HG03175 (cell line): ENCODE measurements around the gene PSEN1.
"Not testable (repeated sequence)": the region's sequence is repeated elsewhere in the genome, so short reads cannot be mapped to it uniquely, and the experiment has no call there.

Experiments used
- ATAC-seq: cut with Tn5 transposase; IDR thresholded peaks from one replicate; pipeline ENCODE4 v1.9.1; 2021; ENCODE audit warnings: mild to moderate bottlenecking, moderate library complexity; ENCODE audit not compliant: unreplicated experiment

PSEN1 gene

DNA sequence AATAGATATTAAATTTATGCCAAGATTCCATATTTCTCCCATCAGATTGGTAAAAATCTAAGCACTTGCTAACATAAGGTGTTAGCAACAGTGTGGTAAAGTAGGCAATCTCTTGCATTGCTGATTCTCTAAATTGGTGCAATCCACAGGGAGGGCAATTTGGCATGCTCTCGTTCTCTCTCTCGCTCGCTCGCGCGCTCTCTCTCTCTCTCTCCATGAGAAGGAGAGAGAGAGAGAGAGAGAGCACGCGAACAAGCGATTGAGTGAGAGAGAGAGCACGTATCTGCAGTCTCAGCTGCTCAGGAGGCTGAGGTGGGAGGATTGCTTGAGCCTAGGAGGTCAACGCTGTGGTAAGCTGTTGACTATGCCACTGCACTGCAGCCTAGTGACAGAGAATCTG is 25.9 kb downstream of the PSEN1 start:
- no peak for ATAC-seq

DNA sequence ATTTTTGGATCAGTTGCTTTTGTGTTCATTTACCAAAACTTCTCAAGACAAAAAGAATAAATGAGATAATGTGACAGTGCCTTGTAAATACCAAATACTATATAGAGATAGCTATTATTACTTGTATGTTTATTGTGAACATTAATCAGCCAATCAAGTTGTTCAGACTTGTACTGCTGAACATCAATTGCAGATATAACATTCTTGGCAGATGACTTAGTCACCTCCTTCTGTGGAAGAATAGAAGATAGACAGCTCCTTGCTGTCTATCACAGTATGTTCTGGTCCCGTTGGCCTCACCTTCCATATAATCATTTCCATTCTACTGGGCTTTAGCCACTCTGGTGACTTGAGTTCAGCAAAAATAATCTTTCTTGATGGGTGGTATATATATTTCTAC is 30.1 kb downstream of the PSEN1 start:
- ATAC-seq, result no peak

DNA sequence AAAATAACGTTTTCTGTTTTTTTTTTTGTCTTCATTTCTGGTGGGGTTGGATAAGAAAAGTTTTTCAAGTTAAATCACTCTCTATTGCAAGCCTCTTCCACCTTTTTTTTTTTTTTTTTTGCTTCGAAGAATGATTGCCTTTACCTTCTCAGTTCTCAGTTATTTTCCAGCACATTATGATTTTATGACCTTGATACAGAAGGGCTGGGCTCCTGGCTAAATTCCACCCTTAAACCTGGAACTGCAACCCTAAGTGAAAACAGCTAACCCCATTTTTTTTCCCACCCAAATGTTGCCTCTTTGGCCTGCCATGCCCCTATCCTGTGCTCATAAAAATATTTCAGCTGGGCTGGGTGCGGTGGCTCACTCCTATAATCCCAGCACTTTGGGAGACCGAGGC is 31.4 kb downstream of the PSEN1 start:
- ATAC-seq, result no peak

DNA sequence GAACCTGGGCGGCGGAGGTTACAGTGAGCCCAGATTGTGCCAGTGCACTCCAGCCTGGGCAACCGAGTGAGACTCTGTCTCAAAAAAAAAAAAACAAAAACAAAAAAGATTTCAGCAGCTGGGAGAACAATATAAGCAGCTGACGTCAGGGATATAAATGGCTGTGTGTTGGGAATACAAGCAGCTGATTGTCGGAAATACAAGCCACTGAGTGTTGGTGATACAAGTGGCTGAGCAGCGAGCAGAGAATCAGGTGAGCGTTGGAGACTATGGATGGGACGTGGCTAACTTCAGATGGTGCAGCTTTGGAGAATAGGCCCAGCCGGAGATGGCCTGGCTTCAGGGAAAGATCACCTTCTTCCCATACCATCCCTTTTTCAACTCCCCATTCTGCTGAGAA is 32.0 kb downstream of the PSEN1 start:
- no peak for ATAC-seq

GRCh38 chr14:73168691-73169090 is 32.4 kb downstream of the PSEN1 start:
- no peak for ATAC-seq

DNA sequence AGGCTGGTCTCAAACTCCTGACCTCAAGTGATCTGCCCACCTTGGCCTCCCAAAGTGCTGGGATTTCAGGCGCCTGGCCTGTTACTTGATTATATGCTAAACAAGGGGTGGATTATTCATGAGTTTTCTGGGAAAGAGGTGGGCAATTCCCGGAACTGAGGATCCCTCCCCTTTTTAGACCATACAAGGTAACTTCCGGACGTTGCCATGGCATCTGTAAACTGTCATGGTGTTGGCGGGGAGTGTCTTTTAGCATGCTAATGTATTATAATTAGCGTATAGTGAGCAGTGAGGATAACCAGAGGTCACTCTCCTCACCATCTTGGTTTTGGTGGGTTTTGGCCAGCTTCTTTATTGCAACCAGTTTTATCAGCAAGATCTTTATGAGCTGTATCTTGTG is 33.5 kb downstream of the PSEN1 start:
- ATAC-seq, result not testable (repeated sequence)

- ATAC-seq, result no peak
Measured at GRCh38 chr14:73170686-73171085, 34.4 kb downstream of the PSEN1 start.

DNA sequence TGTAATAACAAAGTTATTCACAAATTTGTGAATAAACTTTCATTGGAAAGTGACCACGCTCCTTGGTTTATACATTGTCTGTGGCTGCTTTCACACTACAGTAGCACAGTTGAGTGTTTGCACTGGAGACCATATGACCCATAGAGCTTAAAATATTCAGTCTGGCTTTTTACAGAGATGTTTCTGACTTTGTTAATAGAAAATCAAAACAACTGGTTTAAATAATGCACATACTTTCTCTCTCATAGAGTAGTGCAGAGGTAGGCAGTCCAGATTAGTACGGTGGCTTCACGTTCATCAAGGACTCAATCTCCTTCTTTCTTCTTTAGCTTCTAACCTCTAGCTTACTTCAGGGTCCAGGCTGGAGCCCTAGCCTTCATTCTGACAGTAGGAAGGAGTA is 36.2 kb downstream of the PSEN1 start:
- ATAC-seq, result no peak

DNA sequence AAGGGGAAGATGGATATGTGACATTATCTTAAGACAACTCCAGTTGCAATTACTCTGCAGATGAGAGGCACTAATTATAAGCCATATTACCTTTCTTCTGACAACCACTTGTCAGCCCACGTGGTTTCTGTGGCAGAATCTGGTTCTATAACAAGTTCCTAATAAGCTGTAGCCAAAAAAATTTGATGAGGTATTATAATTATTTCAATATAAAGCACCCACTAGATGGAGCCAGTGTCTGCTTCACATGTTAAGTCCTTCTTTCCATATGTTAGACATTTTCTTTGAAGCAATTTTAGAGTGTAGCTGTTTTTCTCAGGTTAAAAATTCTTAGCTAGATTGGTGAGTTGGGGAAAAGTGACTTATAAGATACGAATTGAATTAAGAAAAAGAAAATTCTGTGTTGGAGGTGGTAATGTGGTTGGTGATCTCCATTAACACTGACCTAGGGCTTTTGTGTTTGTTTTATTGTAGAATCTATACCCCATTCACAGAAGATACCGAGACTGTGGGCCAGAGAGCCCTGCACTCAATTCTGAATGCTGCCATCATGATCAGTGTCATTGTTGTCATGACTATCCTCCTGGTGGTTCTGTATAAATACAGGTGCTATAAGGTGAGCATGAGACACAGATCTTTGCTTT is 36.9 kb downstream of the PSEN1 start:
- no peak for ATAC-seq

DNA sequence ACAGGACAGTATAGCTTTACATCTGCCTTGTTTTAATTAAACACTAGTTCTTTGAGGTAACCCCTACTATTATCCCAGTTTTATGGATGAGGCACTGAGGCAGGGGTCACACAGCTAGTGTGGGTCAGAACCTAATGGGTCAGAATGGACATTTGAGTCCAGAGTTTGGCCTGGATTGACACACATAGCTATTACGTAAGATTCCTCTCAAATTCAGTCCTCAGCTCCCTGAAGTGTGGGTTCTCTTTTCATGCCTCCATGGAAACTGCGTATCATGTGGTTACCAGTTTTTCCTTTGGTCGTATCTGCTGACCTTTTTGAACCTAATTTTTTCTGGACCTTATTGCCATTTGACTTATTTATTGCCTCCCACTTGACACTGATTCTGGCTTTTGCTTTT is 40.4 kb downstream of the PSEN1 start:
- ATAC-seq, result no peak

- no peak for ATAC-seq
Measured at GRCh38 chr14:73180385-73180805, 44.1 kb downstream of the PSEN1 start.

DNA sequence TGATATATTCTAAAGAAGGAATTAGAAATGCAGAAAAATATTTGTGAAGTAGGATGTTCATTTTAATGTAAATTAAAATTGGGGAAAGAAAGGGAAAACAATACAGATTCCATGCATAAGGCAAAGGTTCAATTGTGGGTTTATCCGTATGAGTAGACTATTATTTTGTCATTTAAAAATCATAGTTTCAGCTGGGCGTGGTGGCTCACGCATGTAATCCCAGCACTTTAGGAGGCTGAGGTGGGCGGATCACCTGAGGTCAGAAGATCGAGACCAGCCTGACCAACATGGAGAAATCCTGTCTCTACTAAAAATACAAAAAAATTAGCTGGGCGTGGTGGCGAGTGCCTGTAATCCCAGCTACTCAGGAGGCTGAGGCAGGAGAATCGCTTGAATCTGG is 44.7 kb downstream of the PSEN1 start:
- not testable (repeated sequence) for ATAC-seq

GRCh38 chr14:73188501-73188911 is 52.2 kb downstream of the PSEN1 start:
- no peak for ATAC-seq

- no peak for ATAC-seq
Measured at GRCh38 chr14:73189651-73190050, 53.3 kb downstream of the PSEN1 start.

DNA sequence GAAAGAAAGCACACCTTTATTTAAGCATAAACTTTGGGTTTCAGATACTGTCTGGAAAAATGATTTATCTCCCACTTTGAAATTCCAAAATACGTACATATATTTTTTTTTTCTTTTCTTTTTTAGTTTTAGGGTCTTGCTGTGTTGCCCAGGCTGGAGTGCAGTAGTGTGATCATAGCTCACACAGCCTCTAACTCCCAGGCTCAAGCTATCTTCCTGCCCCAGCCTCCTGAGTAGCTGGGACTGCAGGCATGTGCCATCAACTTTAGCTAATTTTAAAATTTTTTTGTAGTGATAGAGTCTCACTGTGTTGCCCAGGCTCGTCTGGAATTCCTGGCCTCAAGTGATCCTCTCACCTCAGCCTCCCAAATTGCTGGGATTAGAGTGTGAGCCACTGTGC is 55.1 kb downstream of the PSEN1 start:
- ATAC-seq, result no peak

DNA sequence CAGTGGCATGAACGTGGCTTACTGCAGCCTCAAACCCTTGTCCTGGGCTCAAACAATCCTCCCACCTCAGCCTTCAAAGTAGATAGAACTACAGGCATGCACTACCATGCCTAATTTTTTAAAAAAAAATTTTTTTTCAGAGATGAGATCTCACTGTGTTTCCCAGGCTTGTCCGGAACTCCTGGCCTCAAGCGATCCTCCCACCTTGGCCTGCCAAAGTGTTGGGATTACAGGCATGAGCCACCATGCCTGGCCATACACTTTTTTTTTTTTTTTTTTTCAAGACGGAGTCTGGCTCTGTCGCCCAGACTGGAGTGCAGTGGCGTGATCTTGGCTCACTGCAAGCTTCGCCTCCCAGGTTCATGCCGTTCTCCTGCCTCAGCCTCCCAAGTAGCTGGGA is 58.0 kb downstream of the PSEN1 start:
- not testable (repeated sequence) for ATAC-seq

DNA sequence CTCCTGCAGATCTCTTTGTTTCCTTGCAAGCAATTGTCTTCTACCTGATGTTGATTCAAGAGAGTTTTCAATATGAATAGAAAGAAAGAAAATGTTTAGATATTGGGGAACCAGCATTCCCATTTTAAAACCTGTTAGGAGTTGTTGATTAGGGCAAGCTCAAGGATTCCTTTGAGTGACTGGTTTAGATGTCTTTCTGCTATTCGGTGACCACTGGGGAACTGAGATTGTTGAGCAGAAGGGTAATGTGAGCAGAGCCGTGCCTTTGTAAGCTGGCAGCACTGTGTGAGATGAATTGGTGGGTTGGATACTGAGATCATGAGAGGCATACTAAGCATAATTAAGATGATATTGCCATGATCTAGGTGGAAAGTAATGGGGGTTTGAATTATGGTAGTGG is 61.9 kb downstream of the PSEN1 start:
- ATAC-seq, result no peak

GRCh38 chr14:73203527-73203926 is 67.2 kb downstream of the PSEN1 start:
- ATAC-seq, result no peak

DNA sequence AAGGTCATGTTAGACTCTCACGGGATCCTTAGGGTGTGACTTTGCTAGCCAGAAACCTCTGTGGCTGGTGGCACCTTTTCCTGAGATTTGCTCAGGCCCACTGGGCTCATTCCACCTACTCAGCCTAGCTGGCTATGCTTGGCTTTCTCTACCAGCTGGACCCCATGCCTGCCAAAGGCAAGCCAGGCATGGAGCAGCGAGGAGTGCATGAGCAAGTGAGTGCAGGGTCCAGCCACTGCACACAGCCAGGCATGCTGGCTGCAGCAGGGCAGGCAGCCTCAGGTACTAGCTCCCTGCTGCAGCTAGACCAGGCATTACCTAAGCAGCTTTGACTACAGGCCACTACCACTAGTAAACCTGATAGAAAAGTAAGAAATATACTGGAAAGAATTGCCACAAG is 71.3 kb downstream of the PSEN1 start:
- no peak for ATAC-seq

DNA sequence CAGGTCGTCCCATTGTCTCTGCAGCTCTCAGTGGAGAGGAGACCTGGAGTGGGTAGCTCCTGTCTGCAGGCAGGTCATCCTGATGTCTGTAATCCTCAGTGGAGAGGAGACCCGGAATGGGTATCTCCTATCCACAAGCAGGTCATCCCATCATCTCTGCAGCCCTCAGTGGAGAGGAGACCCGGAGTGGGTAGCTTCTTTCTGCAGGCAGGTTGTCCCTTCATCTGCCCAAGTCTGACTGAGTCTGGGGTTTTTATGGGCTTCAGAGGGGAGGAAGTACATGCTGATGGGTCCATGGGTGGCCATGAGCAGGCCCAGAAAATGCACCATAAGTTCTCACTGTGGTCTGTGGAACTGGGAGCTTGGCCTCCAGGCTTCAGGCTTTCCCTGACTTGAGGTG is 72.1 kb downstream of the PSEN1 start:
- no peak for ATAC-seq

DNA sequence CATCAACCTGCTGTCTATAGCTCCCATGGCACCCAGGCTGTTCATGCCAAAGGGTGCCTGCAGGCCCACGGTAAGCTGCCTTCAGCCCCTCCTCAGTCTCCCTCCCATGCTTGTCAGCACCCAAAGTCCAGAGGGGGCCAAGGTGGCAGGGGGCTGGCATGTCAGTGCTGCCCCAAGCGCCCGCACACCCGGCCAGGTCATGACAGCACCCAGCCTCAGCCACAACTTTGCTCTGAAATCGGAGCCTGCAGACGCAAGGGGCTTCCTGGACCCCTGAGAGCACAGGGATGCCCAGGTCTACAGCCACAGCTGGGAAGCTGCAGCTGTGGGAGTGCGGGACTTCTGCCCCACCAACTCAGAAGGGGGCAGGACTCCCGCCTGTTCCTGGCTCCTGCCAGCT is 72.5 kb downstream of the PSEN1 start:
- ATAC-seq, result no peak

- ATAC-seq, result no peak
Measured at GRCh38 chr14:73209953-73210352, 73.6 kb downstream of the PSEN1 start.

- no peak for ATAC-seq
Measured at GRCh38 chr14:73211251-73212040, 75.1 kb downstream of the PSEN1 start.
